ENCODE measurements around the gene TAF15.

DNA sequence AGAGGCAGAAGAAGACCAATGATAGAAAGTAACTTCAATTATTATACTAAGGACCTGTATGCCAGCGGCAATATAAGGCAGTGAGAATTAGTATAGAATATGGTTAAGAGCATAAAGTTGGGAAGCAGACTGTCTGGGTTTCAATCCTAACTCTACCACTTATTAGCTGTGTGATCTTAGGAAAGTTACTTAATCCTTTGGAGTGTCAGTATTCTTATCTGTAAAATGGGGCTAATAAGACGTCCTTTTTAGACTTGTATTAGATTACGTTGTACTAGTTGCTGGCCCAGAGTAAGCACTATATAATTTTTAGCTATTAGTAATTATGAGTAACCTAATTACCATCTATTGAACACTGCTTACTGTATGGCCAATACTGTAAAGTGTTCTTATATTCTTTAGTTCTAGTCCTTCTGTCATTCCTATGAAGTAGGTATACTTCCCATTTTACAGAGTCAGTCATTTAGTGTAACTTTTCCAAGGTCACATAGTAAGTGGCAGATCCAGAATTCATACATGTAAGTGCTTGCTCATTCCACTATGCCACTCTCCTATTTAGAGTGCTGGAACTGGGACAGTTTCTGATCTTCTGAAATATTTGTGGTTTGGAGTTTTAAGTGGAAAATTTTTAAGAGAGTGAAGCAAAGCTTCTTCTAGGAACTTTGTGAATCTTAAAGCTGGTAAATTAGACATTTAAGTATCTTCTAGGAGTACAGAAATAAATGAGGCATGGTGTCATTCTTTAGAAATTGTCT is 36.9 kb downstream of the TAF15 start:
- no peak for TF ChIP-seq POLR2A (IDR thresholded peaks at IDR 0.05)
- TF ChIP-seq, protein P1, sequence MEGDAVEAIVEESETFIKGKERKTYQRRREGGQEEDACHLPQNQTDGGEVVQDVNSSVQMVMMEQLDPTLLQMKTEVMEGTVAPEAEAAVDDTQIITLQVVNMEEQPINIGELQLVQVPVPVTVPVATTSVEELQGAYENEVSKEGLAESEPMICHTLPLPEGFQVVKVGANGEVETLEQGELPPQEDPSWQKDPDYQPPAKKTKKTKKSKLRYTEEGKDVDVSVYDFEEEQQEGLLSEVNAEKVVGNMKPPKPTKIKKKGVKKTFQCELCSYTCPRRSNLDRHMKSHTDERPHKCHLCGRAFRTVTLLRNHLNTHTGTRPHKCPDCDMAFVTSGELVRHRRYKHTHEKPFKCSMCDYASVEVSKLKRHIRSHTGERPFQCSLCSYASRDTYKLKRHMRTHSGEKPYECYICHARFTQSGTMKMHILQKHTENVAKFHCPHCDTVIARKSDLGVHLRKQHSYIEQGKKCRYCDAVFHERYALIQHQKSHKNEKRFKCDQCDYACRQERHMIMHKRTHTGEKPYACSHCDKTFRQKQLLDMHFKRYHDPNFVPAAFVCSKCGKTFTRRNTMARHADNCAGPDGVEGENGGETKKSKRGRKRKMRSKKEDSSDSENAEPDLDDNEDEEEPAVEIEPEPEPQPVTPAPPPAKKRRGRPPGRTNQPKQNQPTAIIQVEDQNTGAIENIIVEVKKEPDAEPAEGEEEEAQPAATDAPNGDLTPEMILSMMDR (IDR thresholded peaks at IDR 0.05): no peak

Measured in right lobe of liver (tissue), 4 donors.